PC-3 (cell line): ENCODE data around the gene ARFGAP1.

Experiments used
- EZH2phosphoT487 ChIP-seq: fragments of 300-600 bp; sonication (generic); IDR thresholded peaks from 2 replicates; pipeline ENCODE4 v1.6.1; 2018; ENCODE audit warnings: mild to moderate bottlenecking, antibody characterized with exemption, low read length, borderline replicate concordance
- TF ChIP-seq, protein P1 (sequence below): fragments of 300-600 bp; sonication (generic); conservative IDR thresholded peaks from 2 replicates; pipeline ENCODE4 v1.5.1; 2017; ENCODE audit warnings: antibody characterized with exemption, low read depth, mild to moderate bottlenecking, low read length

DNA sequence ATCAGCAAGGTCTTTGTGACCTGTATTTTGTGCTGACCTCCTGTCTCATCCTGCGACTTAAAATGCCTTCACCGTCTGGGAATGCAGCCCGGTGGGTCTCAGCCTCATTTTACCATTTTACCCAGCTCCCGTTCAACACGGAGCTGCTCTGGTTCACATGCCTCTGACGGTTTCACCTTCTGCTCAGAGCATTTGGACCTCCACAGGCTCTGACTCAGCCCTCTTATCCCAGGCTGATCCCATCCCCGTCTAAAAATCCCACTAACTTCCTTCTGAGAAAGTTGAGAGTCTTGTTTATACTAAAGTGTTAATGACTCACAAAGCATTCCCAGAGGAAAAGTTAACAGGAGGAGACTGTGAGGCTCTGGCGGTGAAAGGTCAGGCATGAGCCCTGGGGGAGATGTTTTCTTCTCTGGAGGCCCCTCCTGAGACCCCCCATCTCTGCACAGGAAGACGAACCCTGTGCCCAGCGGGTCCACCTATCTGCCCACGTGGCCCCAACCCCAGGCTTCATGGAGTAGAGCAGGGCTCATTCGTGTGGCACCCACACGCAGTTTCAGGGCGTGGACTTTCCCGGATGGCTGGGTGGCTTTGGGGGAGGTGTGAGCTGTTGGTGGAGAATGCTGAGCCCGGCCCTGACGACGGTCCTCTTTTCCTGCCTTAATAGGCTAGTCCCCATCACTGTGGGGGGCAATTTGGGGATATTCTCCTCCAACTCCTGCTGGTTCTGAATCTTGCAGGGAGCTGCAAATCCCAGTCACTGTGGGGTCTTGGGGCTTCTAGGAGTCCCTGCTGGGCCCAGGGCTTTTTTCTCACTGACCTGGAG is 40.2 kb upstream of the ARFGAP1 start:
- TF ChIP-seq, protein P1, sequence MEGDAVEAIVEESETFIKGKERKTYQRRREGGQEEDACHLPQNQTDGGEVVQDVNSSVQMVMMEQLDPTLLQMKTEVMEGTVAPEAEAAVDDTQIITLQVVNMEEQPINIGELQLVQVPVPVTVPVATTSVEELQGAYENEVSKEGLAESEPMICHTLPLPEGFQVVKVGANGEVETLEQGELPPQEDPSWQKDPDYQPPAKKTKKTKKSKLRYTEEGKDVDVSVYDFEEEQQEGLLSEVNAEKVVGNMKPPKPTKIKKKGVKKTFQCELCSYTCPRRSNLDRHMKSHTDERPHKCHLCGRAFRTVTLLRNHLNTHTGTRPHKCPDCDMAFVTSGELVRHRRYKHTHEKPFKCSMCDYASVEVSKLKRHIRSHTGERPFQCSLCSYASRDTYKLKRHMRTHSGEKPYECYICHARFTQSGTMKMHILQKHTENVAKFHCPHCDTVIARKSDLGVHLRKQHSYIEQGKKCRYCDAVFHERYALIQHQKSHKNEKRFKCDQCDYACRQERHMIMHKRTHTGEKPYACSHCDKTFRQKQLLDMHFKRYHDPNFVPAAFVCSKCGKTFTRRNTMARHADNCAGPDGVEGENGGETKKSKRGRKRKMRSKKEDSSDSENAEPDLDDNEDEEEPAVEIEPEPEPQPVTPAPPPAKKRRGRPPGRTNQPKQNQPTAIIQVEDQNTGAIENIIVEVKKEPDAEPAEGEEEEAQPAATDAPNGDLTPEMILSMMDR: no peak
- no peak for TF ChIP-seq EZH2phosphoT487
